RWPE2 (cell line): Measurements from ENCODE around the gene CHMP6.

Experiments used
- ATAC-seq: fragments of 200-7000 bp; cut with Tn5 transposase; 3 replicates; pipeline ENCODE4 v1.9.1; 2021; ENCODE audit warnings: low read depth
- DNase-seq: peaks from one replicate; pipeline ENCODE4 v3.0.0-alpha.2; 2020; ENCODE audit warnings: low spot score
- H3K27ac ChIP-seq: fragments of 450-650 bp; 2 replicates; pipeline ENCODE4 v1.5.1; 2017; ENCODE audit warnings: mild to moderate bottlenecking; ENCODE audit not compliant: poor library complexity, severe bottlenecking
- H3K27me3 ChIP-seq: fragments of 250-450 bp; sonication (Bioruptor Pico); 2 replicates; pipeline ENCODE4 v1.5.1; 2021; ENCODE audit warnings: mild to moderate bottlenecking, moderate library complexity; ENCODE audit not compliant: insufficient read depth, poor library complexity, severe bottlenecking
- H3K36me3 ChIP-seq: fragments of 250-450 bp; sonication (Bioruptor Pico); 2 replicates; pipeline ENCODE4 v1.5.1; 2020; ENCODE audit warnings: low read depth, mild to moderate bottlenecking, moderate library complexity
- H3K4me1 ChIP-seq: fragments of 250-450 bp; sonication (Bioruptor Pico); 2 replicates; pipeline ENCODE4 v1.5.1; 2021; ENCODE audit warnings: mild to moderate bottlenecking, moderate library complexity; ENCODE audit not compliant: insufficient read depth, poor library complexity, severe bottlenecking
- H3K4me3 ChIP-seq: fragments of 250-450 bp; sonication (Bioruptor Pico); 2 replicates; pipeline ENCODE4 v1.5.1; 2021; ENCODE audit warnings: mild to moderate bottlenecking, moderate library complexity; ENCODE audit not compliant: severe bottlenecking
- H3K9me3 ChIP-seq: fragments of 250-450 bp; sonication (Bioruptor Pico); 2 replicates; pipeline ENCODE4 v1.5.1; 2021; ENCODE audit warnings: mild to moderate bottlenecking, moderate library complexity; ENCODE audit not compliant: severe bottlenecking
- TF ChIP-seq, protein P1 (sequence below): fragments of 450-650 bp; IDR thresholded peaks from one replicate; pipeline ENCODE4 v1.5.1; 2017; ENCODE audit warnings: mild to moderate bottlenecking, moderate library complexity; ENCODE audit not compliant: poor library complexity, severe bottlenecking

CHMP6 gene

DNA sequence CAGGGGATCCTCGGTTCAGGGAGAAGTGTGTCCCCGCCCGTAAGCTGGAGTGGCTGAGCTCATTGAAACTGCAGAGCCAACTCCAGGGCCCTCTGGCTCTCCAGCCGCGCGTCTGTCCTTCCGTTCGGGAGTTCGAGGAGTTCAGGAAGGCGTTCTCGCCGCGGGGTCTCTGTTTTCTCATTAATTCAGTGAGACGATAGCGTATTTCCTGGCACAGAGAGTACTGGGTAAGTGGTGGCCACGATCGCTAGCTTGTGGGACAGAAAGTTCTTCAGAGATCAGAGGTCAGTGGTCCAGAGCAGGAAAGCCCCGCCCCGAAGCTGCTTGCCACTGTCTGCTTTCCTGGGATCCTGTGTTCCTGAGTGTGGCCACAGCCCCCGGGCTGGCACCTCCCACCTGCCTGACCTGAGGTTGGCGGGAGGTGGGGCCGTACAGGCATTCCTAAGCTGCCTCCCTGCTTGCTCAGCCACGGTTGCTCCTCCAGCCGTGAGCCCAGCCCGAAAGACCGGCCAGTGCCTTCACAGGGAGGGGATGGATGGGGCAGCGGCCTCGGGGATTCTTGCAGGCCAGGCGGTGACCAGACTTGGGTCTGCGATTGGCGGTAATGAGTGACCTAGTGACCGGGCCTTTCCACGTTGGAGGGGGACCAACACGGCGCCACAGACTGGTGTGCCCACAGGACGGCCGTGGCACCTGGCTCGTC, 52.2 kb downstream of the CHMP6 start:
- Histone ChIP-seq H3K9me3 (no peaks in the 10 kb centered on the region), H3K4me3 (no peak overlapping the region), H3K4me1 (peaks cover 66% of the 10 kb centered on the region), H3K36me3 (peaks cover 2% of the 10 kb centered on the region; the same call in 1 of the 2 replicates), H3K27me3 (no peaks in the 10 kb centered on the region), H3K27ac (peak overlapping the region; percentile 89)
- DNase-seq = peak; percentile 97
- peak; percentile 90 for ATAC-seq
- TF ChIP-seq, protein P1, sequence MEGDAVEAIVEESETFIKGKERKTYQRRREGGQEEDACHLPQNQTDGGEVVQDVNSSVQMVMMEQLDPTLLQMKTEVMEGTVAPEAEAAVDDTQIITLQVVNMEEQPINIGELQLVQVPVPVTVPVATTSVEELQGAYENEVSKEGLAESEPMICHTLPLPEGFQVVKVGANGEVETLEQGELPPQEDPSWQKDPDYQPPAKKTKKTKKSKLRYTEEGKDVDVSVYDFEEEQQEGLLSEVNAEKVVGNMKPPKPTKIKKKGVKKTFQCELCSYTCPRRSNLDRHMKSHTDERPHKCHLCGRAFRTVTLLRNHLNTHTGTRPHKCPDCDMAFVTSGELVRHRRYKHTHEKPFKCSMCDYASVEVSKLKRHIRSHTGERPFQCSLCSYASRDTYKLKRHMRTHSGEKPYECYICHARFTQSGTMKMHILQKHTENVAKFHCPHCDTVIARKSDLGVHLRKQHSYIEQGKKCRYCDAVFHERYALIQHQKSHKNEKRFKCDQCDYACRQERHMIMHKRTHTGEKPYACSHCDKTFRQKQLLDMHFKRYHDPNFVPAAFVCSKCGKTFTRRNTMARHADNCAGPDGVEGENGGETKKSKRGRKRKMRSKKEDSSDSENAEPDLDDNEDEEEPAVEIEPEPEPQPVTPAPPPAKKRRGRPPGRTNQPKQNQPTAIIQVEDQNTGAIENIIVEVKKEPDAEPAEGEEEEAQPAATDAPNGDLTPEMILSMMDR = no peak

DNA sequence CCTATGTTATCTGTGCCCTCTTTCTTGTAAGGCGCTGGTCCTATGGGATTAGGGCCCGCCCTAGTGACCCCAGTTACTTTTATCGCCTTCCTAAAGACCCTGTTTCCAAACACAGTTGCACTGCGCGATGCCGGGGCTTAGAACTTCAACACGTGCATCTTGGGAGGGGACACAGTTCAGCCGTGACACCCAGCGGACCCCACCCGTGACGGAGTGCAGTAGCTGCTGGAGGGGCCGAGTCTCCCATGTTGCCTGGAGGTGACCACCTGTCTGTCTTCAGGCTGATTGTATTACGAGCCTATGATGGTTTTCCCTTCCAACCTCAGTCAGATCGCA, 52.8 kb downstream of the CHMP6 start:
- ATAC-seq (peak; percentile 2; the same call in 2 of the 3 replicates), DNase-seq (no peak)
- TF ChIP-seq, protein P1 = no peak
- H3K27ac ChIP-seq = peak overlapping the region; percentile 89
- no peaks in the 10 kb centered on the region for H3K9me3 ChIP-seq
- no peak overlapping the region for H3K4me3 ChIP-seq
- no peaks in the 10 kb centered on the region for H3K36me3 ChIP-seq
- H3K4me1 ChIP-seq = peaks cover 66% of the 10 kb centered on the region
- no peaks in the 10 kb centered on the region for H3K27me3 ChIP-seq

DNA sequence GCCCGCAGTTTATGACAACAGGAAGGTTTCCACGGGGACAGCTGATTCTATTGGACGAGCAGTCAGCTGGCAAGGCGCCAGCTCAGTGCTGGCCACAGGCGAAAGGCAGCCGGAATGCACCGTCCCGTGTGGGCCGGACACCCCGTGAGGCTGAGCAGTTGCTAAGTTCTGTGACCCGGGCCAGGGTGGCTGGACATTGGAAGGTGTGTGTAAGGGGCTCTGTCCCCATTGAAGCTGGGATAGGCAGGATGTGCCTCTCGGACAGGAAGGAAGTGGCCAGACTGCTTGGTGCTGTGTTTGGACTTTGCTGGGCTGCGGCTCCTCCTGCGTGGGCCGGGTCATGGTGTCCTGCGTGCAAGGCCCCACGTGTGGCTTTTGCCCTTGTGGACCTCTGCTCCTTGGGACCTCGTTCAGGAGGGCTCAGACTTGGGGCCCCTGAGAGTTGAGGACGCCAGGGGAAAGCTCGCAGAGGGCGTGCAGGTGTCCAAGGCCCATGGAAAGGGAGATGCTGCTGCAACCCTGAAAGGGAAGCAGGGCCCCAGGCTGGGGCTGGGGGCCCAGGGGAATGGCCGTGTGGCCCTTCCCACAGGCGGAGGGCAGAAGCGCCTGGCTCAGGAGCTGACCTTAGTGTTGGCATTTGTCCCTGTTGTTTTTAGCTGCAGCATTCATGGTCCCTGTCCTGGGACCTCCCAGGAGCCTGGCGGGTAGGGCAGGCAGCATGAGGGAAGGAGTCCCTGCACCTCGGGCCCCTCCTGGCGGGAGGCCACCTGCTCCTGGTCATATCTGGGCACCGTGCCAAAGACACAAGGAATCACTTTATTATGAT, 53.3 kb downstream of the CHMP6 start:
- H3K4me1 ChIP-seq = peaks cover 65% of the 10 kb centered on the region
- no peaks in the 10 kb centered on the region for H3K36me3 ChIP-seq
- DNase-seq (no peak), ATAC-seq (no peak)
- H3K27ac ChIP-seq = peak overlapping the region; percentile 89
- H3K27me3 ChIP-seq = no peaks in the 10 kb centered on the region
- TF ChIP-seq, protein P1 = no peak
- H3K9me3 ChIP-seq = no peaks in the 10 kb centered on the region
- no peak overlapping the region for H3K4me3 ChIP-seq

DNA sequence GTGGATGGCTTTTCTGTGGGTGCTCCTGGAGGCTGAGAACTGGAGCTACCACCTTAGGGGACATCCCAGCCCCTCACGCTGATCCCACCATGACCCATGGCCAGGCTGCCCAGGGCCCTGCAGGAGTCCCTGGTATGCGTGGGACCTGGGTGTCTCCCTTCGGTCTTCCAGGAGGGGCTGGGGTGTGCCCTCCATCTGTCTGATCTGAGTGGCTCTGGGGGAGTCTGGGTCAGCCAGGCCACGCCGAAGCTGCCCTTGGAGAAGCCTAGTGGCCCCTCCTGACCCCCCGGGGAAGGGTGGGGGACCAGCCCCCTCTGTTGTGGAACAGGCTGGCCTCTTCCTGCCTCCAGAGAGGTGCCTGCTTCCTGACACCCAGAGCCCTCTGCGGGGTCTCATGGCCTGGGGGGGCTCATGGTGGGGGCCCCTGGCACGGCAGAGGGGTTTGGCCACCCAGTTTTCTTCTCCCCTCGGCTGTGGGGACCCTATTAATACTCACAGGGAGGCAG, 54.0 kb downstream of the CHMP6 start:
- Histone ChIP-seq H3K27me3 (no peaks in the 10 kb centered on the region), H3K27ac (peak overlapping the region; percentile 89), H3K9me3 (no peaks in the 10 kb centered on the region), H3K4me1 (peaks cover 62% of the 10 kb centered on the region), H3K4me3 (no peak overlapping the region), H3K36me3 (peaks cover 2% of the 10 kb centered on the region; the same call in 1 of the 2 replicates)
- TF ChIP-seq, protein P1 = no peak
- DNase-seq = no peak
- ATAC-seq = no peak
